OCI-LY7 (cell line): Measurements from ENCODE around the gene HAT1. TPM values are rescaled to one million over a fixed set of nuclear protein-coding genes. Genes with fewer than 3 reads are reported as not detected.

Experiments used
- BruUV-seq: library from RNA; stranded (reverse); fragments of 400-500 nt; replicated peaks from 2 replicates; lab custom pipeline; 2021; lab: Mats Ljungman, UMichigan
- CTCF ChIA-PET: fragments of 300-600 bp; sonication (Branson Sonifier 250); formaldehyde crosslinking; loops from one replicate; lab custom pipeline; 2022; ENCODE audit warnings: antibody characterized with exemption; ENCODE audit not compliant: unreplicated experiment; lab: Charles Lee
- POLR2A ChIA-PET: fragments of 300-600 bp; sonication (Branson Sonifier 250); formaldehyde crosslinking; loops from one replicate; lab custom pipeline; 2022; ENCODE audit warnings: antibody characterized with exemption; lab: Charles Lee
- DNase-seq: peaks from one replicate; pipeline ENCODE4 v3.0.0-alpha.2; 2015; ENCODE audit warnings: low spot score
- H2AFZ ChIP-seq: fragments of 200-600 bp; sonication (generic), shearing (Covaris generic); 2 replicates; pipeline ENCODE4 v1.6.1; 2014; ENCODE audit warnings: mild to moderate bottlenecking, antibody characterized with exemption, low read length, moderate library complexity
- H3K27ac ChIP-seq: fragments of 200-600 bp; sonication (generic); 2 replicates; pipeline ENCODE4 v1.5.1; 2014; ENCODE audit warnings: mixed run types, low read depth, mild to moderate bottlenecking, moderate library complexity, low read length, inconsistent platforms; ENCODE audit not compliant: poor library complexity, severe bottlenecking
- H3K36me3 ChIP-seq: fragments of 200-600 bp; sonication (generic); 2 replicates; pipeline ENCODE4 v1.6.1; 2014; ENCODE audit warnings: mild to moderate bottlenecking, antibody characterized with exemption, low read length, moderate library complexity, mixed read lengths; ENCODE audit not compliant: insufficient read depth
- H3K4me1 ChIP-seq: fragments of 200-600 bp; sonication (generic); 2 replicates; pipeline ENCODE4 v1.5.1; 2014; ENCODE audit warnings: mild to moderate bottlenecking, low read length; ENCODE audit not compliant: insufficient read depth, poor library complexity, severe bottlenecking
- H3K4me2 ChIP-seq: fragments of 200-600 bp; sonication (generic); 2 replicates; pipeline ENCODE4 v1.6.1; 2014; ENCODE audit warnings: mild to moderate bottlenecking, low read length
- H3K4me3 ChIP-seq: fragments of 200-600 bp; sonication (generic); 2 replicates; pipeline ENCODE4 v1.5.1; 2014; ENCODE audit warnings: mild to moderate bottlenecking, low read depth, low read length; ENCODE audit not compliant: poor library complexity, severe bottlenecking
- H3K79me2 ChIP-seq: fragments of 200-600 bp; sonication (generic); 2 replicates; pipeline ENCODE4 v1.6.1; 2016; ENCODE audit warnings: low read depth, mild to moderate bottlenecking, low read length, moderate library complexity, mixed read lengths; ENCODE audit not compliant: insufficient read depth
- H3K9me2 ChIP-seq: fragments of 200-600 bp; sonication (generic); 2 replicates; pipeline ENCODE4 v1.6.1; 2016; ENCODE audit warnings: mild to moderate bottlenecking, low read length, mixed read lengths; ENCODE audit not compliant: insufficient read depth
- H3K9me3 ChIP-seq: fragments of 200-600 bp; sonication (generic); 2 replicates; pipeline ENCODE4 v1.6.1; 2014; ENCODE audit warnings: mild to moderate bottlenecking, mixed run types, low read length, mixed read lengths
- H4K20me1 ChIP-seq: fragments of 200-600 bp; sonication (generic); 2 replicates; pipeline ENCODE4 v1.6.1; 2014; ENCODE audit warnings: mild to moderate bottlenecking, antibody characterized with exemption, low read length, moderate library complexity, mixed read lengths; ENCODE audit not compliant: insufficient read depth
- EZH2phosphoT487 ChIP-seq: fragments of 200-600 bp; sonication (generic); IDR thresholded peaks from 2 replicates; pipeline ENCODE4 v1.6.1; 2018; ENCODE audit warnings: low read depth, borderline replicate concordance, mild to moderate bottlenecking, mixed run types, antibody characterized with exemption, low read length, moderate library complexity, mixed read lengths
- intact Hi-C: fragments of 100-400 bp; cut with micrococcal nuclease; formaldehyde crosslinking; loops from one replicate; pipeline ENCODE4 v1.10.0; 2022; ENCODE audit not compliant: unreplicated experiment
- total RNA-seq, 2 experiments: library from RNA; depleted of rRNA in 1 of 2; stranded (reverse); fragments of >200 nt in 1 of 2; shearing (Covaris generic) in 1 of 2; gene quantifications; 2 replicates each; pipeline ENCODE4 v1.2.3, GENCODE V29; 2014 to 2022
- TF ChIP-seq, protein P1 (sequence below): fragments of 200-600 bp; sonication (generic); conservative IDR thresholded peaks from 2 replicates; pipeline ENCODE4 v1.5.1; 2014; ENCODE audit warnings: mild to moderate bottlenecking, antibody characterized with exemption, low read length, moderate library complexity, mixed read lengths

HAT1 gene
- total RNA-seq, 2 experiments from 2014 or later = 77.5 to 96.5 TPM

DNA sequence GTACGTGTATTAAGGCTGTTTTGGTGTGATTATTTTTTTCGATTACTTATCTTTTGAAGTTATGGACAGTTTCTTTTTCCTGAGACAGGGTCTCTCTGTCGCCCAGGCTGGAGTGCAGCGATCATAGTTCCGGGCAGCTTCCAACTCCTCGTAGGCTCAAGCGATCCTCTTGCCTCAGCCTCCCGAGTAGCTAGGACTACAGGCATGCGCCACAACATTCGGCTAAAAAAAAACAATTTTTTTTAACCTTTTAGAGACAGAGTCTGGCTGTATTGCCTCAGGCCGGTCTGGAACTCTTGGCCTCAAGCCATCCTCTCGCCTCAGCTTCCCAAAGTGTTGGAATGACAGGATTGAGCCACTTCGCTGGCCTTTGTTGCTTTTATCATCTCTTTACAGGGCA, 945 bp downstream of the HAT1 start:
- peak overlapping the region; percentile 92 for H3K4me2 ChIP-seq
- H3K4me3 ChIP-seq = peak overlapping the region; percentile 91
- H3K36me3 ChIP-seq = peaks cover 50% of the 10 kb centered on the region
- peaks cover 52% of the 10 kb centered on the region for H3K79me2 ChIP-seq
- ChIA-PET CTCF (no interaction called here), POLR2A (interaction anchor here (0.6 to 3.5 kb wide), 14 partner anchors 9 to 1055 kb away, joined by 3 to 24 read pairs (median 4); partner anchors contain the start of gene SLC25A12)
- no peaks in the 10 kb centered on the region for H3K9me2 ChIP-seq
- no peaks in the 10 kb centered on the region for H3K9me3 ChIP-seq
- TF ChIP-seq, protein P1, sequence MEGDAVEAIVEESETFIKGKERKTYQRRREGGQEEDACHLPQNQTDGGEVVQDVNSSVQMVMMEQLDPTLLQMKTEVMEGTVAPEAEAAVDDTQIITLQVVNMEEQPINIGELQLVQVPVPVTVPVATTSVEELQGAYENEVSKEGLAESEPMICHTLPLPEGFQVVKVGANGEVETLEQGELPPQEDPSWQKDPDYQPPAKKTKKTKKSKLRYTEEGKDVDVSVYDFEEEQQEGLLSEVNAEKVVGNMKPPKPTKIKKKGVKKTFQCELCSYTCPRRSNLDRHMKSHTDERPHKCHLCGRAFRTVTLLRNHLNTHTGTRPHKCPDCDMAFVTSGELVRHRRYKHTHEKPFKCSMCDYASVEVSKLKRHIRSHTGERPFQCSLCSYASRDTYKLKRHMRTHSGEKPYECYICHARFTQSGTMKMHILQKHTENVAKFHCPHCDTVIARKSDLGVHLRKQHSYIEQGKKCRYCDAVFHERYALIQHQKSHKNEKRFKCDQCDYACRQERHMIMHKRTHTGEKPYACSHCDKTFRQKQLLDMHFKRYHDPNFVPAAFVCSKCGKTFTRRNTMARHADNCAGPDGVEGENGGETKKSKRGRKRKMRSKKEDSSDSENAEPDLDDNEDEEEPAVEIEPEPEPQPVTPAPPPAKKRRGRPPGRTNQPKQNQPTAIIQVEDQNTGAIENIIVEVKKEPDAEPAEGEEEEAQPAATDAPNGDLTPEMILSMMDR = no peak
- TF ChIP-seq EZH2phosphoT487 = no peak
- BruUV-seq = no TSS peak
- H2AFZ ChIP-seq = peak overlapping the region; percentile 92; the same call in 1 of the 2 replicates
- H3K4me1 ChIP-seq = peaks cover 23% of the 10 kb centered on the region
- intact Hi-C loops = loop anchor here (2.0 kb wide), 1 partner anchor 28 kb away; the partner anchor contains the start of gene SLC25A12
- peak overlapping the region; percentile 69 for H3K27ac ChIP-seq
- no peaks in the 10 kb centered on the region for H4K20me1 ChIP-seq
- DNase-seq = peak; percentile 31

DNA sequence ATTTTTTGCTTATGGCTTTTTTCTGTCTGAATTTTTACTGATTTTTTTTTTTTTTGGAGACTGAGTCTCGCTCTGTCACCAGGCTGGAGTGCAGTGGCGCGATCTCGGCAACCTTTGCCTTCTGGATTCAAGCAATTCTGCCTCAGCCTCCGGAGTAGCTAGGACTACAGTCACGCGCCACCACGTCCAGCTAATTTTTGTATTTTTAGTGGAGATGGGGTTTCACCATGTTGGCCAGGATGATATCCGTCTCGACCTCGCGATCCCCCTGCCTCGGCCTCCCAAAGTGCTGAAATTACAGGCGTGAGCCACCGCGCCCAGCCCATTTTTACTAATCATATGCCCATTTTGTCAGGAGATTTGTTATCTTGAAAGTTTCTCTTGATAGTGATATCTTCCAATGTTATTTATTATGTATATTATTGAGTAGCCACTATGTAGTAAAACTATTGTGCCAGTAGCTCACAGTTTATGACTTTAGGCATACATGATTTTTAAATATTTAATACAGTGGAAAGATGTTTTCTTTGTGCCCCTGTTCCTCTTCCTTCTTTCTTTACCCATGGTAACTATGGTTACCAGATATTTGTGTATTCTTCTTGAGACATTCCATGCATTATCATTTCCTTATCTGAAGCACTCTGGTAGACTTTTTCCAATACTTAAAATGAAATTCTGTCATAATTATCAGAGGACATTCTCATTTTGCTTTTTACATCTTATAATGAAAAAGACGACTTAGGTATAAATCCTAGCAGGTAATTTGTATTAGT, 2.1 kb downstream of the HAT1 start:
- no peak for DNase-seq
- Histone ChIP-seq H3K9me3 (no peaks in the 10 kb centered on the region), H3K36me3 (peaks cover 62% of the 10 kb centered on the region), H3K4me2 (peak overlapping the region; percentile 92), H4K20me1 (no peaks in the 10 kb centered on the region), H3K79me2 (peaks cover 63% of the 10 kb centered on the region), H3K27ac (no peak overlapping the region), H2AFZ (no peak overlapping the region), H3K4me3 (peak overlapping the region; percentile 91), H3K4me1 (peaks cover 23% of the 10 kb centered on the region), H3K9me2 (no peaks in the 10 kb centered on the region)
- ChIA-PET CTCF (no interaction called here), POLR2A (interaction anchor here (0.7 to 3.5 kb wide), 4 partner anchors 16 to 76 kb away, joined by 3 to 24 read pairs (median 10); partner anchors contain the start of gene SLC25A12)
- intact Hi-C loops = no loop called here
- TF ChIP-seq, protein P1 = no peak
- TF ChIP-seq EZH2phosphoT487 = no peak
- no TSS peak for BruUV-seq

DNA sequence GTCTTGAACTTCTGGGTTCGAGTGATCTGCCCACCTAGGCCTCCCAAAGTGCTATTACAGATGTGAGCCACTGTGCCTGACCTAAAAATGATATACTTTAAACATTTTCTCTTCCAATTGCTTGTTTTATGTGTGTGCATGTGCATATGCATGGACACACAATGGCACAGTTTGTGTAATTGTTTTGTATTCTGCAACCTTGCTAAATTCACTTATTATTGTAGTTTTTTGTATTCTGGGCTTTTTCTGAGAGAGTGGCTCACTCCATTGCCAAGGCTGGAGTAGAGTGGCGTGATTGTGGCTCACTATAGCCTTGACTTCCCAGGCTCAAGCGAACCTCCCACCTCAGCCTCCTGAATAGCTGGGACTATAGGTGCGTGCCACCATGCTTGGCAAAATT, 8.1 kb downstream of the HAT1 start:
- no peaks in the 10 kb centered on the region for H3K4me1 ChIP-seq
- ChIA-PET CTCF (no interaction called here), POLR2A (no interaction called here)
- DNase-seq = no peak
- no peak overlapping the region for H3K27ac ChIP-seq
- H3K9me3 ChIP-seq = no peaks in the 10 kb centered on the region
- H3K4me3 ChIP-seq = no peak overlapping the region
- H3K36me3 ChIP-seq = peaks cover 99% of the 10 kb centered on the region
- no peaks in the 10 kb centered on the region; the same call in 1 of the 2 replicates for H4K20me1 ChIP-seq
- TF ChIP-seq, protein P1 = no peak
- no peak for TF ChIP-seq EZH2phosphoT487
- no TSS peak for BruUV-seq
- H3K79me2 ChIP-seq = peaks cover 94% of the 10 kb centered on the region
- intact Hi-C loops = no loop called here
- no peak overlapping the region for H2AFZ ChIP-seq
- H3K4me2 ChIP-seq = no peak overlapping the region
- H3K9me2 ChIP-seq = no peaks in the 10 kb centered on the region
